Measurements from ENCODE around the gene CD1E.

The CD1E gene

DNA sequence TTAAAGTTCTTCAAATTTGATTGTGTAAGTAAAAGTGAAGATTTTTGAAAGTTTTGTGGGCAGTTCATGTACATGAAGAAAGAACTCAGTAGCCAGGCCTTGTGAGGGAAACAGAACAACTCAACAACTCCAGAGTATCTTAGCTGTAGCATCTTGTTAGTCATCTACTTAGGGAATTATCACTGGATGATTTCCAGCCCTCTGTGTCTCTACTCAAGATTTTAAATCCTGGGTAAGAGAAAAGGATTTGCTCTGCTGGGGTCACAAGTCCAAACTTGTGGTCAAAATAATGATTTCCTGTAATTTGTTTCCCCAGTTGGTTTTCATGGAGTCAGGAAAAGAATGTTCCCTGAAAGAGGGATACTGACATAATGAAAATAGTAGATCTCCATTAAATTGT is 37.4 kb downstream of the CD1E start:
- no peak for DNase-seq (ENCODE audit: low read depth)
- H3K4me3 ChIP-seq (ENCODE audit: low read depth, low read length), result no peak overlapping the region
- TF ChIP-seq, protein P1, sequence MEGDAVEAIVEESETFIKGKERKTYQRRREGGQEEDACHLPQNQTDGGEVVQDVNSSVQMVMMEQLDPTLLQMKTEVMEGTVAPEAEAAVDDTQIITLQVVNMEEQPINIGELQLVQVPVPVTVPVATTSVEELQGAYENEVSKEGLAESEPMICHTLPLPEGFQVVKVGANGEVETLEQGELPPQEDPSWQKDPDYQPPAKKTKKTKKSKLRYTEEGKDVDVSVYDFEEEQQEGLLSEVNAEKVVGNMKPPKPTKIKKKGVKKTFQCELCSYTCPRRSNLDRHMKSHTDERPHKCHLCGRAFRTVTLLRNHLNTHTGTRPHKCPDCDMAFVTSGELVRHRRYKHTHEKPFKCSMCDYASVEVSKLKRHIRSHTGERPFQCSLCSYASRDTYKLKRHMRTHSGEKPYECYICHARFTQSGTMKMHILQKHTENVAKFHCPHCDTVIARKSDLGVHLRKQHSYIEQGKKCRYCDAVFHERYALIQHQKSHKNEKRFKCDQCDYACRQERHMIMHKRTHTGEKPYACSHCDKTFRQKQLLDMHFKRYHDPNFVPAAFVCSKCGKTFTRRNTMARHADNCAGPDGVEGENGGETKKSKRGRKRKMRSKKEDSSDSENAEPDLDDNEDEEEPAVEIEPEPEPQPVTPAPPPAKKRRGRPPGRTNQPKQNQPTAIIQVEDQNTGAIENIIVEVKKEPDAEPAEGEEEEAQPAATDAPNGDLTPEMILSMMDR (conservative IDR thresholded peaks at IDR 0.05; ENCODE audit: low read depth, low read length), result no peak

DNA sequence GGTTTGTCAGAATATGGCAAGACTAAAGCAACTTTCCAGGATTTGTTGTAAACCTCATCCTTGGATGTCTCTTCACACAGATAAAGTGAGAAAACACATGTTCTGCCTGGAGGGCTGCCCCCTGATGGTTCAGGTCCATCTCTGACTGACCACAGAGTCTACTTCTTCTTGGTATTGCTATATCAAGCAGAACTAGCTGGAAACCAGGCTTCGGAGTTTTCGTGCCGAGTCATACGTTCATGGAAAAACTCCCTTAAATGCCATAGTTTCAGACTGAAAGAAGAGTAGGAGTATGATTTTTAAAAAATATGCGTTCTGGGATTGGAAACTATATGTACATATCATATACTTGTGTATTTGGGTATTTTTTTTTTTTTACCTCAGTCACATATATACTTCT is 39.8 kb downstream of the CD1E start:
- TF ChIP-seq, protein P1 (conservative IDR thresholded peaks at IDR 0.05; ENCODE audit: low read depth, low read length), result no peak
- DNase-seq (ENCODE audit: low read depth), result no peak
- no peak overlapping the region for H3K4me3 ChIP-seq (ENCODE audit: low read depth, low read length)

- H3K4me3 ChIP-seq (ENCODE audit: low read depth, low read length), result no peak overlapping the region
- no peak for DNase-seq (ENCODE audit: low read depth)
- TF ChIP-seq, protein P1 (conservative IDR thresholded peaks at IDR 0.05; ENCODE audit: low read depth, low read length), result no peak
Measured at GRCh38 chr1:158396646-158397045, 43.0 kb downstream of the CD1E start.

GRCh38 chr1:158398818-158399514 is 45.3 kb downstream of the CD1E start, which contains the start of gene OR10T2:
OR10T2 (minus strand) TSS chr1:158399466; CDS start chr1:158399466, 0 bp downstream.
- TF ChIP-seq, protein P1 (conservative IDR thresholded peaks at IDR 0.05; ENCODE audit: low read depth, low read length), result no peak
- DNase-seq (ENCODE audit: low read depth), result no peak
- H3K4me3 ChIP-seq (ENCODE audit: low read depth, low read length), result no peak within 1 kb of the TSS

- no peak for DNase-seq (ENCODE audit: low read depth)
- TF ChIP-seq, protein P1 (conservative IDR thresholded peaks at IDR 0.05; ENCODE audit: low read depth, low read length), result no peak
- H3K4me3 ChIP-seq (ENCODE audit: low read depth, low read length), result no peak overlapping the region
Measured at GRCh38 chr1:158400871-158401270, 47.2 kb downstream of the CD1E start.

DNA sequence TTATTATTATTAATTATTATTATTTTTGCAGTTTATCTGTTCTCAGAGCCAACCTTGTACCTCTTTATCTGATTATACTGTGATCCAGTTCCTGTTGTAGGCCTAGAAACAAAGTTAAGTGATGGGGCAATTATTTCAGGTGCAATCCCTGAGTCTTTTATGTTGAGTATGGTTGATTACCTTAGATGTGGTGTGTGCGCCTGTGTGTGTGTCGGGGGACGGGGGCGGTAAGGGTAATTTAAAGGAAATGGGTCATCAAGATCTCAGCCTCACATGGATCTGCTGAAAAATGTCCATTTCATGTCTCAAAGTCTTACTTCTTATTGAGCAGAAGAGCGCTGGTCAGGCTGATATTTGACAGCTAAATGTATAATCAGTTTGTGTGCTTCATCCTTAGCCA is 53.4 kb downstream of the CD1E start:
- TF ChIP-seq, protein P1 (conservative IDR thresholded peaks at IDR 0.05; ENCODE audit: low read depth, low read length), result no peak
- H3K4me3 ChIP-seq (ENCODE audit: low read depth, low read length), result no peak overlapping the region
- DNase-seq (ENCODE audit: low read depth), result no peak
